Activated effector memory CD4-positive, alpha-beta T cell treated with Interleukin-2 at 50 U/mL for 16 hours (primary cell): ENCODE measurements around the gene CNOT1.

ENCODE experiments used
- DNase-seq: peaks from one replicate; pipeline ENCODE4 v3.0.0-alpha.2; 2020

The CNOT1 gene

GRCh38 chr16:58475091-58475619, 154.5 kb downstream of the CNOT1 start:
- DNase-seq = no peak

DNA sequence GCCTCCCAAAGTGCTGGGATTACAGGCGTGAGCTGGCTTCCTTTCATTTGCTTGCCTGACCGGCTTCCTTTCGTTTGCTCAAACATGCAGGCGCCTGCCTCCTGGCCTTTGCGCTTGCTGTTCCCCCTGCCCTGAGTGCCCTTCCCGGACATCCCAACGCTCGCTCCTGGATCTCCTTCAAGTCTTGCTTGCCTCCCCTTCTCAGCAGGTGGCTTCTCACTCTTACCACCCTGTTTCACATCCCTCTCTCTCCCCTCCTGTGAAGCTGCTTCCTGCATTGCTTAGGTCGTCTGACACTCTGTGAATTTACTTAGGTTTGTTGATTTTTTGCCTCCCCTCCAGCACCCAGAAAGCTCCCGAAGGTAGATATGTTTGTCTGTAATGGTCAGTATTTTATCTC, 155.3 kb downstream of the CNOT1 start:
- DNase-seq = no peak

GRCh38 chr16:58472827-58473226, 156.8 kb downstream of the CNOT1 start:
- no peak for DNase-seq

DNA sequence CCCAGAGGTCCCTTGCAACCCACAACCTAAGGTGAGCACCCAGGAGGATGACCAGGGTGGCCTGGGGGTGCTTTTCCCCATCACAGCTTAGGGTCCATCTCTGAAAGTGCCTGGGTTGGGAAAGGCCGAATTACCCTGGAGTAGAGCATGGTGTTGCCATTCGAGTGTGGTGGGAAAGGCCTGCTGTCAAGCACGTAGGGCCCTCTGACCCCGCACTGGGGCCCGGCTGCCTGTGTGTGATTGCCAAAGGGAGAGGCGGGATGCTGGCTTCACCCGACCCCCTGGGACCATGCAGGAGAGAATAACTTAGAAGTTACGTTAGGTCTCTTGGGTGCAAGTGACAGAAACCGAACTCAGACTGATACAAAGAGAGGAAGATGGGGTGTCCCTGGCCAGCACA, 157.4 kb downstream of the CNOT1 start:
- DNase-seq = no peak

DNA sequence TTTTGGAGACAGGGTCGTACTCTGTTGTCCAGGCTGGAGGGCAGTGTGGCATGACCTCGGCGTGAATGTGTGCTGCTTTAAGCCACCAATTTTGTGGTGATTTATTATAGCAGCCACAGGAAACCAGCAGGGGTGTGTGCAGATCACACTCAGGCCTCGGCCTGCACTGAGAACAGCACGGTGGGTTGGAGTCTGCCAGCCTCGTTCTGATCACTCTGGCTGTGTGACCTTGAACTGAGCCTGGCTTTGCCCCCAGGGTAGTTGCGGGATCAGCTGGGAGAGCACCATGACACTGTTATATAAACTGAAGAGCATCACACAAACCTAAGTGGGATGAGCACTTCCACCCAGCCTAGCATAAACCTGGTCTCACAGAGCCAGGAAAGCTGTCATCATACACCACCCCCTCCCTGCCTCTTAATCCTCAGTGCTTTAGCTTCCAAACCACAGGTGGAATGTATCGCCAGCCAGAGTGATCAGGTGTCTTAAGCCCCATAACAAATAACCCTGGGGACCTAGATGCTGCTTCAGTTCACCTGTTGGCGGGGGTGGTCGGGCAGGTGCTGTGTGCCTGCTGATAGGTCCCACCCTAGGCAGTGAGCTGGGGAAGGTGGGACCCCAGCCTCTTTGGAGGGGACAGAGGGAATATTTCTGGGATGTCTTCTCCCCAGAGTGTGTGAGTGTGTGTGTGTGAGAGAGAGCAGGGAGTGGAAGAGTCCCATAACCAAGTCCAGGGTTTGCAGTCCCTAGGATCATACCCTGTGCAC, 158.2 kb downstream of the CNOT1 start:
- DNase-seq = no peak
